Measurements from ENCODE around the gene ELK3. TPM values are rescaled to one million over a fixed set of nuclear protein-coding genes. Genes with fewer than 3 reads are reported as not detected.

The ELK3 gene
- total and polyA plus RNA-seq, 2 of the 8 experiments (the other 6 are each of a cell fraction or from before 2014, with no cell fraction given) = 3.5 to 14.3 TPM

GRCh38 chr12:96301732-96302131 lies 107.6 kb downstream of the ELK3 start:
- H2BK120ac ChIP-seq (replicated peaks; ENCODE audit: low read depth, low read length) = no peak overlapping the region
- no peak overlapping the region for H4K8ac ChIP-seq (ENCODE audit: extremely low read depth, insufficient read depth, low read length)
- no peak for FAIRE-seq
- H3K4me1 ChIP-seq (replicated peaks in 1 of 4; ENCODE audit: control insufficient read depth in 3 of 4, insufficient read depth in 4 of 4, low read length in 3 of 4) = no peaks in the 10 kb centered on the region; a peak in 2 of 7 replicates
- no peak overlapping the region for H2BK15ac ChIP-seq (ENCODE audit: low read length)
- WGBS, 2 experiments (ENCODE audit: extremely low coverage in 1 of 2, insufficient coverage in 1 of 2, insufficient read length in 1 of 2, insufficient replicate concordance in 2 of 2, low coverage in 1 of 2, low lambda C conversion rate in 2 of 2, missing lambda C conversion rate in 1 of 2) = 91% methylated on average over 4 of the region's 4 CpGs; no CpG with 5 or more reads in 1 of the 2 experiments
- H2BK12ac ChIP-seq (ENCODE audit: low read depth, low read length) = no peak overlapping the region
- no peaks in the 10 kb centered on the region for H3K79me1 ChIP-seq (ENCODE audit: low read depth, low read length)
- no peak overlapping the region for H3K23ac ChIP-seq (ENCODE audit: insufficient read length)
- H4K5ac ChIP-seq (ENCODE audit: insufficient read length, low read depth, low read length) = no peak overlapping the region
- H3K9ac ChIP-seq (replicated peaks in 1 of 4; ENCODE audit: extremely low read depth in 1 of 4, low read depth in 3 of 4, low read length in 3 of 4) = no peak overlapping the region
- no peak overlapping the region for H3K56ac ChIP-seq (replicated peaks; ENCODE audit: insufficient read length, low read depth, low read length)
- no peak overlapping the region for H3K14ac ChIP-seq (ENCODE audit: insufficient read length)
- H2AK5ac ChIP-seq (ENCODE audit: low read depth, low read length) = no peak overlapping the region
- DNase-seq (ENCODE audit: low read depth in 1 of 2, low spot score in 2 of 2) = no peak
- H3K79me2 ChIP-seq (ENCODE audit: control insufficient read depth in 1 of 2, insufficient read depth in 2 of 2, low read length in 2 of 2) = no peaks in the 10 kb centered on the region
- peaks cover 0 to 10% (median 0%) of the 10 kb centered on the region in 4 experiments; a peak in 1 of 8 replicates for H3K36me3 ChIP-seq (ENCODE audit: control insufficient read depth in 2 of 4, insufficient read depth in 4 of 4, low read length in 3 of 4)
- CTCF ChIA-PET (ENCODE audit: partially characterized antibody) = no interaction called here
- POLR2A ChIA-PET (ENCODE audit: partially characterized antibody) = no interaction called here
- no peak overlapping the region for H3K18ac ChIP-seq (ENCODE audit: extremely low read depth, low read length)
- H3K27ac ChIP-seq (ENCODE audit: low read depth, low read length) = no peak overlapping the region
- H2BK20ac ChIP-seq (ENCODE audit: low read length) = no peak overlapping the region
- H3K27me3 ChIP-seq (replicated peaks in 1 of 4; ENCODE audit: control insufficient read depth in 3 of 4, extremely low read depth in 1 of 4, insufficient read depth in 3 of 4, low read length in 3 of 4) = no peaks in the 10 kb centered on the region
- no peaks in the 10 kb centered on the region for H3K9me3 ChIP-seq (ENCODE audit: insufficient read depth in 2 of 2, low read depth in 1 of 2, low read length in 1 of 2)
- no peaks in the 10 kb centered on the region for H3K23me2 ChIP-seq (ENCODE audit: low read depth, low read length)
- no peak overlapping the region for H3K4me3 ChIP-seq (ENCODE audit: extremely low read depth in 1 of 4, insufficient read depth in 2 of 4, low read depth in 3 of 4, low read length in 4 of 4)
- no peak overlapping the region for H4K91ac ChIP-seq (replicated peaks; ENCODE audit: insufficient read length, low read length)
- no peaks in the 10 kb centered on the region for H4K20me1 ChIP-seq (replicated peaks in 1 of 2; ENCODE audit: control insufficient read depth in 1 of 2, insufficient read depth in 2 of 2, low read length in 2 of 2)
- no peak overlapping the region for H3K4me2 ChIP-seq (ENCODE audit: insufficient read depth in 1 of 2, low read depth in 2 of 2, low read length in 2 of 2)
- H3K4ac ChIP-seq (replicated peaks; ENCODE audit: insufficient read length, low read depth, low read length) = no peak overlapping the region
- no peak overlapping the region for H2BK5ac ChIP-seq (ENCODE audit: low read depth, low read length)
- no peak overlapping the region for H2AFZ ChIP-seq (ENCODE audit: low read length)
- no peak for TF ChIP-seq JUN (IDR thresholded peaks at IDR 0.05; ENCODE audit: low read depth, low read length)
- TF ChIP-seq SP4 (IDR thresholded peaks at IDR 0.05; ENCODE audit: low read length) = no peak
- no peak for TF ChIP-seq ZNF274 (IDR thresholded peaks at IDR 0.05; ENCODE audit: borderline replicate concordance, extremely low read depth, low read length)
- no peak for TF ChIP-seq E2F6 (IDR thresholded peaks at IDR 0.05)
- TF ChIP-seq HDAC6 (IDR thresholded peaks at IDR 0.05; ENCODE audit: low read depth, low read length) = no peak
- TF ChIP-seq CHD1 (IDR thresholded peaks at IDR 0.05; ENCODE audit: low read depth, low read length) = no peak
- no peak for TF ChIP-seq FOSL1 (IDR thresholded peaks at IDR 0.05; ENCODE audit: insufficient read depth, low read depth, low read length)
- TF ChIP-seq POU5F1 (IDR thresholded peaks at IDR 0.05; ENCODE audit: low read depth, low read length) = no peak
